ENCODE measurements around the gene GAK. TPM values are rescaled to one million over a fixed set of nuclear protein-coding genes. Genes with fewer than 3 reads are reported as not detected.

The GAK gene
- polyA plus RNA-seq, 1 donor (not counting 4 experiments of a cell fraction or from before 2014, with no cell fraction given), result 18.4 TPM

DNA sequence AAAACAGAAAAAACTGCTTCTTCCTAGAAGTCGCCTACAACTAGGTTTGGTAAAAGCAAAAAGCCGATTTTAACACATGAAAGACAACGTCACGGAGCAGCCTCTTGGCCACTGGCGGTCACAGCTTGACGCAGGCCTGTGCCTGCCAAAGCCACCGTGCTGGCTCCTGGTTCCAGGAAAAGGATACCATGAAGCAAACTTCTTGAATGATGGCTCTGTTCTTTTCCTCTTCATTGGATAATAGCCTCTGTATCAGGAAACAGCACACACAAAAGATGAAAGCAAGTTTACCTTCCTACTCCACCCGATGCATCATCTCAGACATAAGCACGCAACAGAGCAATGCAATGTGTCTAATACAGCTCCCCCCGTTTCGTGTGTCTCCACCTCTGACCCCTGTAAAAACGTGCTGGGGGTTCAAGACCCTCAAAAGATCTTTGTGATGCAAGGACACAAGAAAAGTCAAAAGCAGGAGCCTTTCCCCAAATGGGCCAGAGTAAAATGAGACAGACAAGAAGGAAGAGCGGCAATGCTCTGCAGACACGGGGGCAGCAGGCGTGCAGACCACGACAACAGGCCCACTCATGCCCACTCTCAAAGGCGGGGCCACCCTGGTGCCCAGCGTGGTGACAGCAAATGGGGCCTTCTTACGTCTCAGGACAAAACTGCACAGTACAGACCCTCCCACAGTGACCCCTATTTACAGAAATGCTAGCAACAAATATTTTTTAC lies 19.4 kb downstream of the GAK start:
- Histone ChIP-seq H3K4me1 (ENCODE audit: control insufficient read depth, extremely low read depth, insufficient read depth, low read length) (no peaks in the 10 kb centered on the region), H3K9me3 (ENCODE audit: control insufficient read depth, low read depth, low read length) (no peaks in the 10 kb centered on the region), H3K9ac (ENCODE audit: control insufficient read depth, extremely low read depth, insufficient read depth, low read length) (no peak overlapping the region), H3K4me3 (ENCODE audit: control insufficient read depth in 2 of 3, extremely low read depth in 1 of 3, insufficient read depth in 2 of 3, low read depth in 1 of 3, low read length in 3 of 3) (no peak overlapping the region), H3K36me3 (ENCODE audit: control insufficient read depth in 2 of 2, extremely low read depth in 1 of 2, insufficient read depth in 2 of 2, low read length in 2 of 2) (peaks cover 0 to 17% of the 10 kb centered on the region in 2 experiments), H3K27ac (ENCODE audit: control insufficient read depth, insufficient read depth, low read length) (no peak overlapping the region), H3K4me2 (ENCODE audit: control insufficient read depth, extremely low read depth, insufficient read depth, low read depth, low read length) (no peak overlapping the region), H2AFZ (ENCODE audit: control insufficient read depth, low read length) (no peak overlapping the region), H4K20me1 (ENCODE audit: control insufficient read depth, extremely low read depth, insufficient read depth, low read length) (peaks cover 3% of the 10 kb centered on the region), H3K27me3 (ENCODE audit: control insufficient read depth, extremely low read depth, insufficient read depth, low read length) (no peaks in the 10 kb centered on the region), H3K79me2 (ENCODE audit: control insufficient read depth, insufficient read depth, low read length) (peaks cover 57% of the 10 kb centered on the region), H3K9me1 (ENCODE audit: control insufficient read depth, extremely low read depth, insufficient read depth, low read length) (no peaks in the 10 kb centered on the region)
- FAIRE-seq, result no peak
- TF ChIP-seq, protein P1, sequence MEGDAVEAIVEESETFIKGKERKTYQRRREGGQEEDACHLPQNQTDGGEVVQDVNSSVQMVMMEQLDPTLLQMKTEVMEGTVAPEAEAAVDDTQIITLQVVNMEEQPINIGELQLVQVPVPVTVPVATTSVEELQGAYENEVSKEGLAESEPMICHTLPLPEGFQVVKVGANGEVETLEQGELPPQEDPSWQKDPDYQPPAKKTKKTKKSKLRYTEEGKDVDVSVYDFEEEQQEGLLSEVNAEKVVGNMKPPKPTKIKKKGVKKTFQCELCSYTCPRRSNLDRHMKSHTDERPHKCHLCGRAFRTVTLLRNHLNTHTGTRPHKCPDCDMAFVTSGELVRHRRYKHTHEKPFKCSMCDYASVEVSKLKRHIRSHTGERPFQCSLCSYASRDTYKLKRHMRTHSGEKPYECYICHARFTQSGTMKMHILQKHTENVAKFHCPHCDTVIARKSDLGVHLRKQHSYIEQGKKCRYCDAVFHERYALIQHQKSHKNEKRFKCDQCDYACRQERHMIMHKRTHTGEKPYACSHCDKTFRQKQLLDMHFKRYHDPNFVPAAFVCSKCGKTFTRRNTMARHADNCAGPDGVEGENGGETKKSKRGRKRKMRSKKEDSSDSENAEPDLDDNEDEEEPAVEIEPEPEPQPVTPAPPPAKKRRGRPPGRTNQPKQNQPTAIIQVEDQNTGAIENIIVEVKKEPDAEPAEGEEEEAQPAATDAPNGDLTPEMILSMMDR (optimal IDR thresholded peaks at IDR 0.05 in 1 of 3, IDR thresholded peaks at IDR 0.05 in 1 of 3, conservative IDR thresholded peaks at IDR 0.05 in 1 of 3; ENCODE audit: extremely low read depth in 1 of 3, insufficient read depth in 2 of 3, low read length in 3 of 3), result no peak
- no peak for TF ChIP-seq EZH2 (IDR thresholded peaks at IDR 0.05; ENCODE audit: low read length)
- dilution Hi-C loops (cut with MboI; ENCODE audit: extremely low pct_ligation_motif_present, low sequenced_read_pairs), result no loop called here
- DNase-seq (ENCODE audit: low read depth, low spot score), result no peak

DNA sequence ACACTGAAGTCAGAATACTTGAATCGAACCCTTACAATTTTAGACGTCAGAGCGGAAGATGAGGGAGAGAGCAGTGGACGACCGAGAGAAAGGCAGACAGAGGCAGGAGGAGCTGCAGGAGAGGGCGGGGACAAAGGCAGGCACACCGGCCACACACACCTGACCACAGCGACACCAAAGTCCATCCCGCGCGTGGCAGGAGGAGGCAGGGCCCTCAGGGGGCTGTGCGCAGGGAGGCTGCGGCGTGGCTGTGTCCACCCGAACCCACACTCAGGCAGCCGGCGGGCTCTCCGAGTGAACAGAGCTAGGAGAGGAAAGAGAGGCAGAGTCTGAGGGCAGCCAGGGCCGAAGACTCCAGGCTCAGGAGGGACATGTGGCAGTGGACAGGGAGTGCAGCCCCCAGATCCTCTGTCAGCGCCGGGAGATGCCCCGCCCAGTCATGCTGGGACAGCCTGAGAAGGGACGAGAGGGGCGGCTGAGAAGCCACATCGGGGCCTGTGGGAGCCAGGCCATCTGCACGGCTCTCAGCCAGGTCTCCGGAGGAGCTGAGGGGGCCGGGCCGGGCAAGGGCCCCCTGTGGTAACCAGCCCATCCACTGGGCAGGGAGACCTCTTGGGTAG lies 20.1 kb downstream of the GAK start:
- Histone ChIP-seq H3K4me1 (ENCODE audit: control insufficient read depth, extremely low read depth, insufficient read depth, low read length) (no peaks in the 10 kb centered on the region), H3K9ac (ENCODE audit: control insufficient read depth, extremely low read depth, insufficient read depth, low read length) (no peak overlapping the region), H3K27ac (ENCODE audit: control insufficient read depth, insufficient read depth, low read length) (no peak overlapping the region), H3K27me3 (ENCODE audit: control insufficient read depth, extremely low read depth, insufficient read depth, low read length) (no peaks in the 10 kb centered on the region), H3K36me3 (ENCODE audit: control insufficient read depth in 2 of 2, extremely low read depth in 1 of 2, insufficient read depth in 2 of 2, low read length in 2 of 2) (peaks cover 0 to 20% of the 10 kb centered on the region in 2 experiments), H4K20me1 (ENCODE audit: control insufficient read depth, extremely low read depth, insufficient read depth, low read length) (peaks cover 3% of the 10 kb centered on the region), H3K4me3 (ENCODE audit: control insufficient read depth in 2 of 3, extremely low read depth in 1 of 3, insufficient read depth in 2 of 3, low read depth in 1 of 3, low read length in 3 of 3) (no peak overlapping the region), H3K9me3 (ENCODE audit: control insufficient read depth, low read depth, low read length) (no peaks in the 10 kb centered on the region), H3K9me1 (ENCODE audit: control insufficient read depth, extremely low read depth, insufficient read depth, low read length) (no peaks in the 10 kb centered on the region), H3K79me2 (ENCODE audit: control insufficient read depth, insufficient read depth, low read length) (peaks cover 51% of the 10 kb centered on the region), H3K4me2 (ENCODE audit: control insufficient read depth, extremely low read depth, insufficient read depth, low read depth, low read length) (no peak overlapping the region), H2AFZ (ENCODE audit: control insufficient read depth, low read length) (no peak overlapping the region)
- DNase-seq (ENCODE audit: low read depth, low spot score) (no peak), FAIRE-seq (no peak)
- dilution Hi-C loops (cut with MboI; ENCODE audit: extremely low pct_ligation_motif_present, low sequenced_read_pairs), result no loop called here
- no peak for TF ChIP-seq EZH2 (IDR thresholded peaks at IDR 0.05; ENCODE audit: low read length)
- TF ChIP-seq, protein P1 (optimal IDR thresholded peaks at IDR 0.05 in 1 of 3, IDR thresholded peaks at IDR 0.05 in 1 of 3, conservative IDR thresholded peaks at IDR 0.05 in 1 of 3; ENCODE audit: extremely low read depth in 1 of 3, insufficient read depth in 2 of 3, low read length in 3 of 3), result no peak

All from keratinocyte (primary cell).